ENCODE data around the gene RASA2.
"Not testable (repeated sequence)": the region's sequence is repeated elsewhere in the genome, so short reads cannot be mapped to it uniquely, and the experiment has no call there.

The RASA2 gene

DNA sequence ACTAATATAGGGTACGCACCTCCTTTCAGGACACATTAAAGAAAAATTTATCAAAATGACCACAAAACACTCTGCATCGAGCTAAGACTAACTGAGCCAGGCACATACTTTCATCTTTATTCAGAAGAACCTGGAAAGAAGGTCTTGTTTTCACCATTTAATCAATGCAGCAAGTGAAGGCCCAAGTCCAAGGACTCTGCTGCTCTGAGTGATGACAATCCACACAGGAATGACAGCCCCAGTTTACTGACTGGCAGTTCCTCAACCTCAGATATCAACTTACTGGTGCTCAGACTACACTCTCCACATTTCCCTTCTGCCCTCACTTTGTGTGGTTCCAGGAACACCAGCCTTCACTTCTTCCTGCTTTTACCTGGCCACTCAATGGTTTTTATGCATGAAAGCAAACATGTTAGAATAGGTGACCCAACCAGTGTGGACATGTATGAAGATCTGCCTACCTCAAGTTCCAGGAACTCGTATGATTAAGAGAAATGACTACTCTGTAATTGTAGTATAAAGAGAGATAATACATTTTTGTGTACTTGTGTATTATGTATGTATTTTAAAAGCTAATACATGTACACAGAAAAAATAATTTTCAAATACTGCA, 29.1 kb upstream of the RASA2 start:
- no peak for DNase-seq (ENCODE audit: low read depth)

DNA sequence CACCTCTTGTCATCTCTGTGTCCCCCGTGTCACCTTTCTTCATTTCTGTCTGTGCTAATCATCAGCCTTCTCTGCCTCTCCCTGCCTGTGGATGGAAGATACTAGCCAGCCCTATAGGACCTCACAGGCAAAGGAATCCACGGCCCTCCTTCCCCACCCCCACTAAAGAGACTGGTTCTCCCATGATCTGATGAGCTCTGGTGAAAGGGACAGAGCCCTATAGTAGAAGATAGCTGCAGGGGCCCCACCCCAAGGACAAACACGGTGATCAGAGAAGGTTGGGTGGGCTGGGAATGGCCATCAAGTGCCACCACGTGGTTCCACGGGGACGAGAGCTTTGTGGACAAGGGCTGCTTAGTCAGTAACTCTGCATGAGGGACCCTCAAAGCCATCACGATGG, 27.8 kb upstream of the RASA2 start:
- no peak for DNase-seq (ENCODE audit: low read depth)

DNA sequence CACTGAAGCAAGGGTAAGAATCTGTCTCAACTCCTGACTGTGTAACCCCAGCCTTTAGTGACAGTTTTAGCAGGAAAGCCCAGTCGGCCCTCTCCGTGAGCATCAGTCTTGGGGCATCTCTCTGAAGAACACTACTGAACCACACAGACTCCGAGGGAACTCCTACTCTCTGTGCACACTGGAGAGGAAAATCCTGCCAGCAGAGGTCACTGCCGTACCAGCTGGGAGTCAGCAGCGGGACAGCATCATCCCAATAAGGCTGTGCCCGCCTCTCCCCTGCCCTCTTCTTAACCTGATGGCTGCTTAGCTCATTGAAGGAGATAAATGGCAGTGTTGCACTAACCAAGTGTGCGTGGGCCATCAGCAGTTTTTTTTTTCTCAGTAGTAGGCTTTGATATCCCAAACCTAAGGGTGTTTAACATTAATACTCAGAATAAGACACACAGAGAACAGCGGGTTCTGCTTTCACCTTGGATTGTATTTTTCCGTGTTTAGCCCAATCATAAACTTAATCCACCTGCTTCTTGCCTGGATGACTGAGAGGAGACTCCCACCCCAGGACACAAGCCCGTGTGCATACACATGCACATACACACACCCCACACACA, 26.6 kb upstream of the RASA2 start:
- DNase-seq (ENCODE audit: low read depth), result peak; percentile 82

DNA sequence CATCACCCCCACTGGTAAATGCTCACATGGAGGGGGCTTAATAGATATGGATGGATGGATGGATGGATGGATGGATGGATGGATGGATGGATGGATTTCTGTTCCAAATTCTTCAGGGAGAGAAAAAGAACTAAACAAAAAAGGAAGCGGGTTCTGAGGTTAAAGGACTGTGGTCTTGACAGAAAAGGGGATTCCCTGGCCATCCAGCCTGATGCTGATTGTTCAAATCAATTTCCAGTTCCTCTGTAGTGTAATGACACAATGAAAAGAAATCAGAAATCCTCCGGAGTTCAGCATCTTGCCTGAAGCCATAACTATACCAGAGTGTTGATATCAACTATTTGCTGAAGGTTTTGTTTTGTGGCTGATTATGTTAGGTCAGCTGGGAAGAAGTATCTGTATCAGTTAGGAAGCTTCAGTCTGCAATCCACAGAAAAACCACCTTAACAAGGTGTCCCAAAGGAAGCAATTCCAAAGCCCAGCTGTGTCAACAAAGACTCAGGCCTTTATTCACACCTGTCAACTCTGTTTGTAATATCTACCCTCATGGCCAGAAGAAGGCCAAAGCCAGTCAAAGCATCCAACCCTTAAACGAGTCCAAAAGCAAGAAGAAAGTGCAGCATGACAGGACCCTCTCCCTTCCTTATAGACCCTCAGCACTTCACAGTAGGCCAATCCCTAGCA, 24.5 kb upstream of the RASA2 start:
- DNase-seq (ENCODE audit: low read depth), result no peak

DNA sequence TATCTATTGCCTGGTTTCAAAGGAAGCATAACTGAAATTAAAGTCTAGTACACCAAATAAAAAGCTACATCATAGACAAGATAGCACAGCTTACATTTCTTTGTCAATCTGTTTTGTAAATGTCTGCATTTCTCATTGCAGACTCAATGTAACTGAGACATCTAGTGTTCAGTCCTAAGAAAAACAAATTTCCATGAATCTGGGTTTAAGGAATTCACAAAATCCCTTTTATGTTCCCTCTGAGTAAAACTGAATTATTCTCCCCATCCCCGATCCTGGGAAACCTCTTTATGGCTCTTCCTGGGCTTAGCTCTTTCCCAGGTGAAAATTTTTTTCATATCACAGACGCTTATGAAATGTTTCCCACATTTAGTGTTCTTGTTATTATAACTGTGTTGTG, 21.6 kb upstream of the RASA2 start:
- no peak for DNase-seq (ENCODE audit: low read depth)

DNA sequence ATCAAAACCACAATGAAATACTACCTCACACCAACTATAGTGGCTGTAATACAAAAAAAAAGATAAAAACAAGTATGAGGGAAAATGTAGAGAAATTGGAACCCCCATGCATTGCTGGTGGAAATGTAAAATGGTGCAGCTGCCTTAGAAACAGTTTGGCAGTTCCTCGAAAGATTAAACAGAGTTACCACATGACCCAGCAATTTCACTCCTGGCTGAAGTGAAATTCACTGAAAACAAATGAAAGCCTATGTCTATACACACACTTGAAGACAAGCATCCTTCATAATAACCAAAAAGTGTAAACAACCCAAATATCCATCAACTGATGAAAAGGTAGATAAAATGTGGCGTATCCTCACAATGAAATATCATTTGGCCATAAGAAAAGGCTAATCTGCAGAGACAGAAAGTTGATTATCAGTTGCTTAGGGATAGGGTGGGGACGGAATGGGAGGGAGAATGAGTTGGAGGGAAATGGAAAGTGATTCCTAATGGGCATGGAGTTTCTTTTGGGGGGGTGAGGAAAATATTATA, 20.1 kb upstream of the RASA2 start:
- DNase-seq (ENCODE audit: low read depth), result no peak

DNA sequence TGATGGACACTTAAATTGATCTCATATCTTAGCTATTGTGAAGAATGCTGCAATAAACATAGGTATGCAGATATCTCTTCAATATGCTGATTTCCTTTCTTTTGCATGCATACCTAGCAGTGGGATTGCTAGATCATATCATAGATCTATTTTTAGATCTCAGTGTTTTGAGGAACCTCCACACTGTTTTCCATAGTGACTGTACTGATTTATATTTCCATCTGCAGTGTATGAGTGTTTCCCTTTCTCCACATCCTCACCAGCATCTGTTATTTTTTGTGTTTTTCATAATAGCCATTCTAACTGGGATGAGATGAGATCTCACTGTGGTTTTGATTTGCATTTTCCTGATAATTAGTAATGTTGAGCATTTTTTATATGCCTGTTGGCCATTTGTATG, 17.1 kb upstream of the RASA2 start:
- no peak for DNase-seq (ENCODE audit: low read depth)

DNA sequence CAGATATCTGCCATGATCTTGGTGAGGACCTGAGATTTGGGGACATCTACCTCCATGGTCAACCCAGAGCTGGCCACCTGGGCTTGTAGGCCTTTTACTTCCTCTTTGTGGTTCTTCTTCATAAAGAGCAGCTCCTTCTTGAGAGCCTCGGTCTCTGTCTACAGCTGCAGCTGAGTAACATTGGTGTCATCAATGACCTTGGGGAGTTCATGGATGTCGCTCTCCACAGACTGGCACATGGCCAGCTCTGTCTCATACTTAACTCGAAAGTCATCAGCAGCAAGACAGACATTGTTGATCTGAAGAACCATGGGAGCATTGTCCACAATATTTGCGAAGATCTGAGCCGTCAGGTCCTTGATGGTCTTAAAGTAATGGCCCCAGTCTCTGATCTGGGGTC, 15.7 kb upstream of the RASA2 start:
- no peak for DNase-seq (ENCODE audit: low read depth)

DNA sequence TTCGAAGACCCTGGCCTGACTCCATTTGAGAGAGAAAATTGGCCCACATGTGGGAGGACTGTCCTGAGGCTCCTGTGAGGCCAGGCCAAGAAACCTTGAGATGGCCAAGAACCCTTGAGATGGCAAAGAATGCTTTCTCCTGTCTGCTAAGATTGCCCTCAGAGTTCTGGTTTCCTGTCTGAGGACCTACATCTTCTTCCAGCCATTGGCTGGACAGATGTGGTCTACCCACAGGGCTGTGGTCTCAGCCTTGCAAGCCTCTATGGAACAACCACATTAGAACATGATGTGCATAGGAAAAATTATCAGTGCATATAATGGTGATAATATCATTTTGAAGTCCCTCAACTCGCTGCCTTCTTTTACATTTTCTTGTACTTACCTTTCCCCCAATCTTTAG, 10.8 kb upstream of the RASA2 start:
- DNase-seq (ENCODE audit: low read depth), result no peak

DNA sequence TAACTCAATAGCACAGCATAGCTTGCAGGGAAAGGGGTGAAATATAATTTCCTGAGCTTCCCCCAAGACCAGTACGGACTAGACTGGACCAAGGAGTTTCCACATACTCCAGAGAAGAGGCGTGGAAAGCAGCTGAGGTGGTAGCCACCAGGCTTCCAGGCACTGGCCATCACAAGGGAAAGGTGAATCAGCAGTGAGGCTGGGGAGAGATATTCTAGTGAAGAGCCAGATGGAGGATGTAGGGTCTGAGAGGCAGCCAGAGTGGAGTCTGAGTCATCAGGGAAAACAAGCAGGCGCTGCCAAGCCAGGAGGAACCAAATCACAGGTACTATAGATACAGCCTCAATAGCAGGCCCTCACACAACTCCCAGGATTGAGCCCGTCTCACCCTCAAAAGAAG, 9.6 kb upstream of the RASA2 start:
- DNase-seq (ENCODE audit: low read depth), result no peak

DNA sequence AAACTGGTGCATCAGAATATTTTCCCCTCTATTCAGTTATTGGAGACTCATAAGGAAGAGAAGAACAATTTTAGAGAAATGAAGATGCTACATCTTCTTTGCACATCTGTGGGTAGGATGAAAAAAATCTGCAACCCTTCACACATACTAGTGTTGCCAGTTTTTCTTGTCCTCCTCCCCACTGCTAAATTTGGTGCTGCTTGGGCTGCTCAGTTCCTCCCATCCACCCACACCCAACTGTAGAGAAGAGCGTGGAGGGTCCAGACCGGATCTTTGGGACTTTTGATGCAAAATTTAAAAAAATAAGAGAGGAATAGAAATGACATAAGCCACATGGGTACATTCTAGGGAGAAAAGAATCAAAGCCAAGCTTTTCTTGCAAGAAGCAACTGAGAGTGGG, 8.7 kb upstream of the RASA2 start:
- no peak for DNase-seq (ENCODE audit: low read depth)

DNA sequence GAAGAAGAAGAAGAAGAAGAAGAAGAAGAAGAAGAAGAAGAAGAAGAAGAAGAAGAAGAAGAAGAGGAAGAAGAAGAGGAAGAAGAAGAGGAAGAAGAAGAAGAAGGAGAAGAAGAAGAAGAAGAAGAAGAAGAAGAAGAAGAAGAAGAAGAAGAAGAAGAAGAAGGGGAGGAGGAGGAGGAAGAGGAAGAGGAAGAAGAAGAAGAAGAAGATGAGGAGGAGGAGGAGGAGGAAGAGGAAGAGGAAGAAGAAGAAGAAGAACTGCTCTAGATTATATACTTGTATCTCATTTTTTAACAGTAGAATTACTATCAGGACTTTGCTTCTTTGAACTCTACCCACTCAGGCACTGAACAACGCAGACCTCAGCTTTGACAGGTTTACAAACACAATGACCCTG, 8.0 kb upstream of the RASA2 start:
- not testable (repeated sequence) for DNase-seq (ENCODE audit: low read depth)

DNA sequence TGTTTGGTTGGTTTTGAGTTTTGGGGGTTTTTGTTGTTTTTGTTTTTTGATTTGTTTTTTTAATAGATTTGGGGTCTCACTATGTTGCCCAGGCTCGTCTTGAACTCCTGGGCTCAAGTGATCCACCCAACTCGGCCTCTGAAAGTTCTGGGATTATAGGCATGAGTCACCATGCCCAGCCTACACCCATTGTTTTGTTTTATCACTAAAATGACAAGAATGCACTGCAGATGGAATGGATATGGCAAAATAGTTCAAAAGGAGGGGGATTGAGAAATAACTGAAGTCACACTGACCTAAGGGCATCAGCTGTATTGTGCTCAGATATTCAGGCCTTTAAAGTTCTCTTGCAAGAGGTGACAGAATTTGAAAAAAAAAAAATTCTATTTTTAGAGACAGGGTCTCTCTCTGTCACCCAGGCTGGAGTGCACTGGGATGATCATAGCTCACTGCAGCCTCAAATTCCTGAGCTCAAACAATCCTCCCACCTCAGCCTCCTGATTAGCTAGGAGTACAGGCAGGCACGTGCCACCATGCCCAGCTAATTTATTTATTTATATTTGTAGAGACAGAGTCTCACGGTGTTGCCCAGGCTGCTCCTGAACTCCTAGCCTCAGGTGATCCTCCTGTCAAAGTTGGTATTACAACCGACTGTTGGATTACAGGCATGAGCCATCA, 4.4 kb upstream of the RASA2 start:
- DNase-seq (ENCODE audit: low read depth), result no peak

DNA sequence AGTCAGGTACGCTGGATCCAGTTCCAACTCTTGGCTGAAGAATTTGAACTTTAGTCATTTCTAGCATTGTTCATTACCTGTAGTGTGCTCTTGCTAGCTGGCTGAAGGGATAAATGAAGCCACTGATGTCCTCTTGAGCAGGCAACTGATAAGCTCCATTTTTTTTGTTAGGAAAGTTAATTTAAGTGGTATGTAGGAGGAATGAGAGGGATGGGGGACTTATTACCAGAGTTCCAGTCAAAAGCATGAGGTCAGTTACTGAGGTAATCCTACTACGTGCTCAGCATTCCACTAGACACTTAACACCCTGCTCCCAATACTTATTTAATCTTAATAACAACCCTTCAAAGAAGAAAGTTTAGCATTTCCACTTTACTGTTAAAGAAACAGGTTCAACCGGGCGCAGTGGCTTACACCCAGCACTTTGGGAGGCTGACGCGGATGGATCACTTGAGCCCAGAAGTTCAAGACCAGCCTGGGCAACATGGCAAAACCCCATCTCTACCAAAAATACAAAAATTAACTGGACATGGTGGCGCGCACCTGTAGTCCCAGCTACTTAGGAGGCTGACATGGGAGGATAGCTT, 2.0 kb upstream of the RASA2 start:
- no peak for DNase-seq (ENCODE audit: low read depth)

DNA sequence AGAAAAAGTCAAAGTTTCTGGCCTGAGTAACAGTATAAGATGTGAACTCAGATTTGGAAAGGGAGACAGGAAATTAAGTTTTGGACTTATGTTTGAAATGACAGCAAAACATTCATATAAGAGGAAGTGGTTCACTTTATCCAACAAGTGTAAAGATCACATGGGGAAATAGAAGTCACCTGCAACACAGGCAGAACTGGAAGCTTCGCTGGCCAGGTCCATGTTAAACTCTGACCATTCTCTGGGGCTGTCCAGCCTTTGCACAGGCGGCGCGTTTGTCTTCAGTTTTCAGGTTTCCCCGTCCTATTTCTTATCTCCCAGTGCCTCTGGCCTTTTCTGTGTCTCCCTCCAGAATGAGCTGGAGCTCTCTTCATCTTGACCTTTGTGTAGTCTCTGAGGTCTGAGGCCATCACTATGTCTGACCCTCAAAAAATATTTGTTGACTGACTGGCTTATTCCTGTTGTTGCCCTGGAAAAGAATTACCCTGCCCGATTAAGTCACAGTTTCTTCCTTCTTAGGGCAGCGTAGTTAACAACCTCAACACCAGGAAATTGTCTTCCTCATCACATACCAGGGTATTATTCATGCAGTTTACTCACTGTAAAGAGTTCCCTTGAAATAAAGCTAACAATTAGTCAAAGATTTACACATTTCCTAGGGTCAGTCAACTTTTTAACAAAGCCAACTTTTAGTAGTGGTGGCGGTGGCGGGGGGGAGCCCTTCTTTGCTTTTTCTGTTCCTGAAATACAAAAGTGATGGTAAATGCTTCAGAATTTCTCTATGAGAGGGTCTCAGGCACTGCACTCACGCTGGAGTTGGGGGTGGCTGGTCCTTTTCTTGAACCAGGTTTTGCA, 959 bp upstream of the RASA2 start:
- DNase-seq (ENCODE audit: low read depth), result no peak

DNA sequence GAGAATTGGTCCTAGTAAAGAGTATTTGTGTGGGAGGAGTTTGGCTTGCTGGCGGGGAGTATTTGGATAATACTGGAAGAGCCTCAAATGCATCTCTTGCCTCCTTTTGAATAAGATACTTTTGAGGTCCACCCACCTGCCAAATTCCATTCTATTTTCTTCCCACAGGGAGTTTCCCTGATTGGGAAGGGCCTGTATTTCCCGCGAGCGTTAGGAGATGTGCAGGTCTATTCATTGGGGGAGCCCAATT, 406 bp upstream of the RASA2 start:
- DNase-seq (ENCODE audit: low read depth), result no peak

DNA sequence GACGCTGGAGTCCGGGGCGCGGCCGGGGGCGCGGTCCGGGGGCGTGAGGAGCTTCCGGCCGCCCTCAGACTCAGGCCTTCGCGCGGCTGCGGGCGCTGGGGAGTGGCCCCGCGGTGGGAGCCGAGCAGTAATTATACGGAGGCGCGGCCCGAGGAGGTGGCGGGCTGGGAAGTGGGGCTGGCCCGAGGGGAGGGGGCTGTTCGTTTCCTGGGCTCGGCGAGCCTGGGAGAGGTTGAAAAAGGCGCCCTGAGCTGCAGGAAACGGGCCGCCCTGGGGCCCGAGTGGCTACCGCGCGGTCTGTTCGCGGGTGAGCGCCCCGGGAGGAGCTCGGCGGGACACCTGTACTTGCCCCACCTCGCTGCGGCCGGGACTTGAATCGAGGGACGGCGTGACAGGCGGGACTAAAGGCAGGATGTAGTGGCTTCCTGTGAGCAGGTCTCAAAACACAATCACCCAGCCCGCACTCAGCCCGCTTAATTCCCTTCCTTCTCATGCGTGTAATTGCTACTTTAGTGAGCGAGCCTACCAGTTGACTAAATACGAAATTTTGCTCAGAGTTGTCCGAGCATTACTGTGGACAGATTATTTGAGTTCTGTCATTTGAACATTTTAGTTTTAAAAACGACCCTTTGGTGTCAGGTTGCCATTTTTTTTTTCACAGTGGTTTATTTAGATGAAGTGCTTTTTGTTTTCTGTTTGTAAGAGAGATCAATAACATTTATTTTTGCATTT, 860 bp downstream of the RASA2 start:
- peak; percentile 79 for DNase-seq (ENCODE audit: low read depth)

DNA sequence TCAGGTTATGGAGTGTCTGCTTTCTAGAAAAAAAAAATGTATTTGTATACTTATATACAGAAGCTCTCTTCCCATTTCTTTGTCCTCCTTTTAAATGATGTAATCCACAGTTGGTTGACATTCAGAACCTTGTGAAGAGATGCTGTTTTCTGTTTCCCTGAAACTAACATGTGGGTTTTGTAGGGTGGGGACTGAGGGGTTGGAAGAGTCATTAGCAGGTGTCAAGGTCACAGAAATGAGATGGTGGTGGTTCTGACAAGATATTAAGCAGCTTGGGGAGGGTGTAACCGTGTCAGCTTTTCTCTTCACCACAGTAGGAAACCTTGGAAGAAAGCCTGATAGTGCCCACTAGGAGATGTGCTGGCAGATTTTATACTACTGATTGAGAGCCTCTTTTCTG, 2.4 kb downstream of the RASA2 start:
- no peak for DNase-seq (ENCODE audit: low read depth)

DNA sequence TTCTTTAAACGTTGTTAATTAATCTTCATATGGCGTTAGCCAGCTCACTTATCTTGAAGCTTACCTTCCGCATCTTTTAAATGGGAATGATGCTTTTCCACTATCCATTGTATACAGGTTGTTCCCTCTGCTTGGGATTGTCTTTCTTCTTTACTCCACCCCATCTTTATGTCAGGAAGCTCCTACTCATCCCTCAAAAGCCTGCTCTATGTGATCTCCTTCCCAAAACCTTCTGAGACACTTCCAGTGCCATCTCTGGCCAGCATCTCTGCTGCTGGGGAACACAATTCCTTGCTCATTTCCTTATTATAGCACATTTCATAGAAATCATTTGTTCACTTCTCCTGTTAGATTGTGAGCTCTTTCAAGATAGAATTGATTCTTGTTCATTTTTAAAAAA, 4.3 kb downstream of the RASA2 start:
- DNase-seq (ENCODE audit: low read depth), result no peak

DNA sequence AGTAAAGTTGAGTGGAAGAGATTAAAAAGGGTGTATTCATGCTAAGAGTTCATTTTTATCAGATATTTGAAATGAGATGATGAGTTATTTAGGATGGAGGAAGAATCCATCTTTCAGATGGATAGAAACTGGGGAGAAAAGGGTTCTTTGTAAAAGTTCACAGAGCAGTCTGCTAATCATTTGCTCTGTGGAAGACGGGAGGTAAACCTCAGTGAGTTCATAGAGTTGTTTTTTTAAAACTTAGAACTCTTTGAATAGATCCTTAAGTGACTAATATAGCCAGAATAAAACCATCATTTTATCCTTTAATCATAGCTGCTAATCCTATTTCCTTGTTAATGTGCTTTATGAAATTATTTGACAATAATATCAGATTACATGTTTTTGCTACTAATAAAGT, 5.1 kb downstream of the RASA2 start:
- no peak for DNase-seq (ENCODE audit: low read depth)

DNA sequence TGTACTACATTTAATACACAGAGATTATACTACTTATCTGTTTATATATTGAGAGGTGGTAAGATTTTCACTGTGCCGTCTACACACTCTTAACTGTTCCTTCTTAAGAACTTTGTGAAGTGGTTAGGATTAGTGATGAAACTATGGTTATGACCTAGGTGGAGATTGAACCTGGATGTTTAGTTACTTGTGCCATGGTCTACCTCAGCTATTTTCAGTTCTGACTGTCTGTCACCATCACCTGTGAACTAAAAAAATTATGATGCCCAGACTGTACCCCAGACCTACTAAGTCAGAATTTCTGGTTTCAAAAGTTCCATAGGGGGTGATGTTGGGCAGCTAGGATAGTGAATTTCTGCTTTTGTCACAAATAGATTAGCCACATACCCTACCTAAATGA, 6.4 kb downstream of the RASA2 start:
- no peak for DNase-seq (ENCODE audit: low read depth)
